DMS79 (cell line): ENCODE results near the gene RNASE12.
"Not testable (repeated sequence)": the region's sequence is repeated elsewhere in the genome, so short reads cannot be mapped to it uniquely, and the experiment has no call there.

Experiments used
- DNase-seq: peaks from one replicate; lab custom pipeline; 2025; lab: John Stamatoyannopoulos, UW

The RNASE12 gene

GRCh38 chr14:20591235-20591634 is at the start of gene RNASE12:
Gene RNASE12 (minus strand): TSS chr14:20591376. CDS start chr14:20590723, 653 bp downstream.
- no peak for DNase-seq

- DNase-seq = no peak
Observed at GRCh38 chr14:20632831-20633691, 41.9 kb upstream of the RNASE12 start.

DNA sequence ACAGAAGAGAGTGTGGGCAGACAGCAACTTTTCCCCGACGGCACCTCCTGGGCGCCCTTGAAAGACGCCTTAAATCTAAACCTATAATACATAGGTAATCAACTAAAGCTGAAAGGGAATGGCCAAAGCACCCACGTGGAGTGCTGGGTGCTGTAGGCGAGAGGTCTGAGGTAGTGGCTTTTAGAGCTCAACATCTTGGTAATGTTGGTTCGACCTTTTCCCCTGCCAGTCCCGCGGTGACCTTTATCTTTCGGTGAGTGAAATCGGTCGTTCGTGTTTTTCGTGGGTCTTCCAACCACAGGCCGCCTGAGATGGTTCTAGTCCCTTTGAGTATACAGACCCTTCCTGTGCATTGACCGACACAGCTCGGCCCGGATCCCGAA is 41.3 kb upstream of the RNASE12 start:
- DNase-seq = no peak

DNA sequence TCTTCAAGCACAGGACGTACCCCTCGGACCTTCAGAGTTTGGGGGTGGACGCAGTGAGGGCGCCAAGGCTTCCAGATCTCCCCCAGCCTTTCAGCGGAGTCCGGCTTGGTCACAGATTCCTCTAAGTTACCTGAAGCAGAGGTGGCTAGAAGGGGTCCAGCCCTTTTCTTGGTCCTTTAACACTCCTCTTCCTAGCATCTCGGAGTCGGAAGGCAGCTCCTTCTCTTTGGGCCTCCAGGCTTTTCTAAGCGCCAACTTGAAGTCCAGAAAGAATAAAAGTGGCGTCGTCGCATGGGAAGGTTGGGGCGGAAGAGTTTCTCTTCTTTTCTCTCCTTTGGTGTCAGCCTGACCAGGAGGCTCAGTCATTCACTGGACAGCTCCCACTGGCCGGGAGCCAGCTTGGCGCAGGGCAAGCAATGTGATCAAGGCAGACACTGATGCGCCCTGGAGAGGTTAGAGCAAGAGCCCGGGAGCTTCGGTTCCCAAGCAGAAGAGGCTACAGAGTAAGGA is 40.8 kb upstream of the RNASE12 start:
- DNase-seq = no peak

- no peak for DNase-seq
Observed at GRCh38 chr14:20631023-20631879, 40.1 kb upstream of the RNASE12 start.

- DNase-seq = no peak
Observed at GRCh38 chr14:20630340-20631022, 39.3 kb upstream of the RNASE12 start.

DNA sequence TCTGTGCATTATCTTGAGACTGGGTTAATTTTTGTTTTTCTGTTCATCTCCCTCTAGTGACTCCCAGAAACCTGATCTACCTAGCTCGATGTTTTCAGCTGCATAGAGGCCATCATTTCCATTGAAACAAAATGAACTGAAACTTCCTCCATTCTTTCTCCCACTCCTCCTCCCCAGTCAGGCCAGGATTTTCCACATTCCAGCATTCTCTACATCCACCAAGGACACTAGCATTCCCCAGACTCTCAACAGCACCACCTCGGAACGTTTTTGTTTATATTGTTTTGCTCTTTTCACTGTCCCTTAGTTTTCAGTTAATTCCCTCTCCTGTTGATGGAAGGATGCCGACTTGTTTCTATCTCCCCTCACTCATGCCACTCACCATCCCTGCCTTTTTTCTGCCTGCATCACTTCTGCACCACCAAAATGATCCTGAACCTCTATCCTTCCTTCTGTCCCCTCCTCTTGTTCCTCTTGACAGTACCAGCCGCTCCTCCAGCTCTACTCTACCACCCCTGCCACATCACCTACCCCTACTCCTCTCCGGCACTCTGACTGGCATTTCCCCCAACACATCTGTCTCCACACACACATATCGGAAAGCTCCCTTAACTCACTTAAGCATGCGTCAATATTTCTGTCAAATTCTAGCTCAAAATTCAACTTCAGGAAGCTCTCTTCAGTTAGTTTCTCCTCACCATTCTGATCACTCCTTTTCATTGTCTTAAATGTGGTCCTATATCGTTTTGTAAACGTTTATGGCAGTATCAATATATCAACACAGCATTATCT is 37.1 kb upstream of the RNASE12 start:
- DNase-seq = no peak

DNA sequence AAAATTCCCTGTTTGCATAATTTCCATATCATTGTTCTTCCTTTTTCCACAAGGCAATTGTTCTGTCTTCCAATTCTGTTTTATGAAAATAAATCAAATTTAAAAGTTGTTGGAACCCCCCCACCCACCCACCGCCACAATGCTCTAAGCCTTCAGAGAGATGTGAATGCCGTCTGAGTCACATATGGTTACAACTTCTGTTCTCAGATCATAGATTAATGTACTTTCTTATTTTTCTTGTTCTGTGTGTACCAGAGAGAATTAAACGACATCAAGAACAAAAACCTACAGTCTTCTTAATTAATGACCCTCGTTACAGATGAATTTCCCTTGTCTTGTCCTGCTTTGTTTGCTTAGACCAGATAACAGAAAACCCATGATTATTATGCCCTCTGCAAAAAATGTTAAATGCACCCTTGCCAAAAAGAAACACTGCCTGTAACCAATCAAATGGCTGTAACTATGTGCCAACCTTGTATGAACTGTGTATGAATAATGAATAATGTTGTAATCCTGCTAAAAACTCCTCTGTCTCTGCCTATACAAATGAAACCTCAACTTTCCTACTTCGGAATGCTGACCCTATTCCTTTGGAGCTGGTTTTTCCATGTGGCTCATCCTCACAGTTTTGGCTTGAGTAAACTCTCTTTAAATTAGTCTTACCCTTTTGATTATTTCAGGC is 36.3 kb upstream of the RNASE12 start:
- DNase-seq = no peak

- DNase-seq = no peak
Observed at GRCh38 chr14:20626274-20626673, 35.1 kb upstream of the RNASE12 start.

GRCh38 chr14:20624495-20625070 is 33.4 kb upstream of the RNASE12 start:
- no peak for DNase-seq

GRCh38 chr14:20623798-20624197 is 32.6 kb upstream of the RNASE12 start:
- no peak for DNase-seq

DNA sequence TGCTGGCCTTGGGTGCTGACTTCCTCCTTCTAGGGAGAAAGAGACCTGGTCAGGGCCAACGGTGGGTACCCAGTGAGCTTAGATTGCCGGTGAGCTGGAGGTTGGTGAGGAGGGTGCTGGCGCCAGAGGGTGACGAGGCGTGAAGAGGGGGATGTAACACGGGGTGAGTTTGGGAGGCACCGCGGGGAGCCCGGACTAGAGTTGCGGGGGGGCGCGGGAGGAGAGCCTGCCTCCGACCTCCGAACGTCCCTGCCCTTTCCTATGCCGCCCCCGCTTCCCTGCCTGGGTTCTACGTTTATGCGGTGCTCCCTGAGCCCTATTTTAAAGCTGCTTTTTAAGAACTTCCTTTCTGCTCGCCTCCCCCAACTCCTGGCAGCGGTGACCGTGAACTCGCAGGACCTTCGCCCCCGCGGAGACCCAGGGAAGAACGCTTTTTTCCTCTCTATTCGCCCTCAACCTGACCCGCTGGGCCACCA is 31.7 kb upstream of the RNASE12 start:
- no peak for DNase-seq

GRCh38 chr14:20620798-20621478 is 29.8 kb upstream of the RNASE12 start:
- no peak for DNase-seq

DNA sequence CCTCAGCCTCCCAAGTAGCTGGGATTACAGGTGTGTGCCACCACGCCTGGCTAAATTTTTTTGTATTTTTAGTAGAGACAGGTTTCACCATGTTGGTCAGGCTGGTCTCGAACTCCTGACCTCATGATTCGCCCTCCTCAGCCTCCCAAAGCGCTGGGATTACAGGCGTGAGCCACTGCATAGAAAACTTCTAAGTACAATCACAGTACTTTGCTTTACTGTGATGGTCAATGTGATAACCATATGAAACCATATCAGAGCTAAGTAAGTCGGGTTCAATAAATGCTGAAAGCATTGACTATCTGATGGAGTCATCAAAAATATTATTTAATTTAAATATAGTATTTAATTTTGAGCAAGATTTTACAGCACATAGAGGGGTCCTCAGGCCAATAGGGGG is 28.5 kb upstream of the RNASE12 start:
- DNase-seq = not testable (repeated sequence)

- DNase-seq = no peak
Observed at GRCh38 chr14:20618271-20618749, 27.1 kb upstream of the RNASE12 start.

DNA sequence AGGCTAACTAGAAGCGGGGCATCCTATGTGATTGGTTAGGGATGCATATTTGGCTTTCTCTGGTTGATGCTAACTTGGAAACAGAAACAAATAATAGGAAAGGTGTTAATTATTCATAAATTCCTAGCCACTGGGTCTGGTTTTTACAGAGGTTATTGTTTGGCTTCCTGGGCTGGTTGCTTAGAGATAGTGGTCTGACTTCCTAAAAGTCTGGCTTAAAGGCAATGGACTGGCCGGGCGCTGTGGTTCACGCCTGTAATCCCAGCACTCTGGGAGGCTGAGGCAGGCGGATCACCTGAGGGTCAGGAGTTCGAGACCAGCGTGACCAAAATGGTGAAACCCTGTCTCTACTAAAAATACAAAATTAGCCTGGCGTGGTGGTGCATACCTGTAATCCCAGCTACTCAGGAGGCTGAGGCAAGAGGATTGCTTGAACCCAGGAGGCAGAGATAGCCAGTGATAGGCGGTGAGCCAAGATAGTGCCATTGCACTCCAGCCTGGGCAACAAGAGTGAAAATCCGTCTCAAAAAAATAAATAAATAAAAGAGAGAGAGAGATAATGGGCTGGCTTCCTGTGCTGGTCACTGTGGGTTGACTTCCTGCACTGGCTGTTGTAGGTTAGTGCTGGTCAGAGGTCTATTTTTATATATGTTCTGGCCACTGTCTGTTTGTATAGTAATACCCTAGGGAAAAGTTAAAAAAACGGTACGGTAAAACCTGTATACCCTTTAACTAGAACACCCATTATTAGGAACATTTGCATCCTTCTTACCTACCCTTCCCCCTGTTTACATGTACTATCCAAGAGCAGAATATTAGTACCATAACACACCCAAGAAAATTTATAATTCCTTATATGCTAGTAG is 26.2 kb upstream of the RNASE12 start:
- DNase-seq = no peak

DNA sequence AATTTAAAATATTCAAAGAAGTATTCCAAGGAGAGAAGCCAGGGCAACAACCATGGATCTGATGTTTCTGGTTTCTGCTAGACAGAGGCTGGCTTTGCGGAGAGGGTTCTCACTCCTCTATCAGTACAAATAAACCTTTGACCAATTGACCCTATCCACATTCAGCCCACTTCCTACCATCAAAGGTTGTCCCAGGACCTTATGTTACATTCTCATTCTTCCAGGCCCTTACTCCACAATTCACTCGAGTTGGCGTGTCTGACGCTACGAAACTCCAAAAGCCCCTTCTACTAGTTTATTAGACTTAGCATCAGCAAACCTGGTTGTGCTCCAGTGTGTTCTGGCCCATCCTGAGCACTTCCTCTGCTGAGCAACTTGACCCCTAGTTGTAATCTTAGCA is 24.8 kb upstream of the RNASE12 start:
- DNase-seq = no peak

- DNase-seq = no peak
Observed at GRCh38 chr14:20614038-20614840, 23.1 kb upstream of the RNASE12 start.
